HuH-7.5 (cell line): ENCODE measurements around the gene OR6C65.

Experiments
- DNase-seq: peaks from one replicate; pipeline ENCODE4 v3.0.0; 2011; ENCODE audit warnings: low spot score

OR6C65 gene

GRCh38 chr12:55446326-55446725, 46.0 kb downstream of the OR6C65 start:
- DNase-seq, result no peak

GRCh38 chr12:55448825-55449224, 48.5 kb downstream of the OR6C65 start:
- DNase-seq, result no peak
